LHCN-M2 (cell line): ENCODE measurements around the gene EYA2. TPM values are rescaled to one million over a fixed set of nuclear protein-coding genes. Genes with fewer than 3 reads are reported as not detected.
A peak's percentile ranks its signal among the peaks of the same experiment; 100 is the strongest.

Experiments
- DNase-seq: peaks from one replicate; pipeline ENCODE4 v3.0.0-alpha.2; 2012; ENCODE audit warnings: low read depth
- total RNA-seq: library from RNA; depleted of rRNA; stranded (reverse); fragments of >200 nt; gene quantifications from 2 replicates; pipeline ENCODE4 v1.2.3, GENCODE V29; 2014

The EYA2 gene
- total RNA-seq, 1 experiment from 2014 or later, result 0.11 TPM

DNA sequence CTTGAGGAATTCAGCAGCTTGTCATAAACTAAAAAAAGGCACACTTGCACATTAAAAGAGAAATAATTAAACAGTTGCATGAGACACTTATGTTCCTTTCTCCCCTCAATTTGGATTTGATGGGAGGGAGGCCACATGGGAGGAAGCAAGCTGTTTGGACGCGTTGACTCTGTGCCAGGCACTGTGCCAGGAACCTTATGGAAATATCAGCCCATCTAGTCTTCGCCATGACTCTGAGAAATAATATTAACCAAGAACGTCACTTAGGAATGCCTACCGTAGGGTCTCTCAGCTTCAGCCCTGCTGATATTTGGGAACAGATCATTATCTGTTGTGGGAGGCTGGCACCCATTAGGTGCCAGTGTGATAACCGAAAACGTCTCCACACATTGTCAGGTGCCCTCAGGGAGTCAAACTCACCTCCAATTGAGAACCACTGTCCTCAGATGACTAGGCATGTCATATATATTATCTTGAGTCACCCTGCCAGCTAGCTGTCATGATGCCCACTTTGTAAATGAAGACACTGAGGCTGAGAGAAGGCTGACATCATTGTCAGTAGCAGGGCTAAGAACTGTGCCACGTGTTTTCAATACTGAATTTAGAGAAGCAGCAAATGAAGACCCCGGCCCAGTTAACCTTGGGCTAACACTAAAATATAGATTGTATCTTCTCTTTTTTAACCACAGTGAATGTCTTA, 36.1 kb downstream of the EYA2 start:
- DNase-seq, result no peak

DNA sequence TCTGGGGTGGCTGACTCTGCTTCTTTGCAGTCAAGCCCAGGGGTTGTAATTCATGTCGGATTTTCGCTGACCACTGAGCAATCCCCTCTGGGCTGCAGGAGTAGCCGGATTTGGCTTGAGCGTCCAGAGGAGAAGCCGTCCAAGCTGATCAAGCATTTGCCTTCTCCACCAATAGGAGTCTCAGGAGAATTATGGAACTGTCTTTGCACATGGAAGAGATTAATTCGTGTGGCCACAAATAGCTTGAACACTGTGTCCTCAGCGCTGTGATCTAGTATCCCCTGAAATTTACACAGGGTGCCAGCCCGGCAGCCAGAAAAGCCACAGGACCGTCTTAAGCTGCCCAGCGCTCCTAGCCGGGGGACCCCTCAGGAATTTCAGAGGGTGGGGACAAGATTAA, 37.1 kb downstream of the EYA2 start:
- no peak for DNase-seq

DNA sequence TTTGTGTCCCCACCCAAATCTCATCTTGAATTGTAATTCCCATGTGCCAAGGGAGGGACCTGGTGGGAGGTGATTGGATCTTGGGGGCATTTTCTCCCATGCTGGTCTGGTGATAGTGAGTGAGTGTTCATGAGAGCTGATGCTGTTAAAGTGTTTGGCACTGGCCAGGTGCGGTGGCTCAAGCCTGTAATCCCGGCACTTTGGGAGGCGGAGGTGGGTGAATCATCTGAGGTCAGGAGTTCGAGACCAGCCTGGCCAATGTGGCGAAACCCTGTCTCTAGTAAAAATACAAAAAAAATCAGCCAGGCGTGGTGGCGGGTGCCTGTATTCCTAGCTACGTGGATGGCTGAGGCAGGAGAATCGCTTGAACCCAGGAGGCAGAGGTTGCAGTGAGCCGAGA, 37.8 kb downstream of the EYA2 start:
- peak; percentile 12 for DNase-seq

DNA sequence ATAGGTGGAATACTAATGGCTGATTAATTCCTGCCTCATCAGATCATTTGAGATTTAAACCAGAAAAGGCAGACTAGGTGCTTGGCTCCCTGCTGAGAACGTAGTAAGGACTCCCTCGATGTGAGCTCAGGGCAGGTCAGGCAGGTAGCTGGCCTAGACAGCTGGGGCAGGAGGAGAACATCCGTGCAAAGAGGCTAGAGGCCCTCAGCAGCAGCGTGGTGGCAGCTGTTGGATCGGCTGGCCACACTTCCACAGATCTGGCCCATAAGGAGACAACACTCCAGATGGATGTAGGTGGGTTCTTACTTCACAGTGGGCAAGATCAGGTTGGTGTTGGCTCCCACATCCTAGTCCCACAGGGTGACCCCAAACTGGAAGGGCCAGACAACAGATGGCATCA, 38.5 kb downstream of the EYA2 start:
- DNase-seq, result no peak

DNA sequence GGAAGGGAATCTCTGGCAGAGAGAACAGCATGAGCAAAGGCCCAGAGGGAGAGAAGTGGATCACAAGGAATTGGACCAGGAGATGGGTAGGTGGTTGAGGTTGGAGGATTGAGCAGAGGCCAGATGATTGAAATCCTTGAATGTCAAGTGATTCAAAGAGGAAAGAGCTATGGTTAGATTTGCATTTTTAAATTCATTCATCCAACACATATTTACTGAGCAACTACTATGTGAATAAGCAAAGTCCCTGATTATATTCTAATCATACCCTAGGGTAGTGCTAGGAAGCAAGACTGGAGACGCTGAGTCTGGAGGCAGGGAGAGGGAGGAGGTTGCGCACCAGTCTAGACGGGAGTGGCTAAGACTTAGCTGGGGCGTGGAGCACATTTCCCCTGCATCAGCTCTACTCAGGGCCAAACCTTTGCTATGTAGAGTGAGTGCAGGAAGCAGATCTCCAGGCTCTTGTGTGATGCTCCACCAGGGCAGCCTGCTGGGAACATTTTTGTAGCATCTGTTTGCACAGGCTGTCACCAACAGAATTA, 40.2 kb downstream of the EYA2 start:
- DNase-seq, result no peak

DNA sequence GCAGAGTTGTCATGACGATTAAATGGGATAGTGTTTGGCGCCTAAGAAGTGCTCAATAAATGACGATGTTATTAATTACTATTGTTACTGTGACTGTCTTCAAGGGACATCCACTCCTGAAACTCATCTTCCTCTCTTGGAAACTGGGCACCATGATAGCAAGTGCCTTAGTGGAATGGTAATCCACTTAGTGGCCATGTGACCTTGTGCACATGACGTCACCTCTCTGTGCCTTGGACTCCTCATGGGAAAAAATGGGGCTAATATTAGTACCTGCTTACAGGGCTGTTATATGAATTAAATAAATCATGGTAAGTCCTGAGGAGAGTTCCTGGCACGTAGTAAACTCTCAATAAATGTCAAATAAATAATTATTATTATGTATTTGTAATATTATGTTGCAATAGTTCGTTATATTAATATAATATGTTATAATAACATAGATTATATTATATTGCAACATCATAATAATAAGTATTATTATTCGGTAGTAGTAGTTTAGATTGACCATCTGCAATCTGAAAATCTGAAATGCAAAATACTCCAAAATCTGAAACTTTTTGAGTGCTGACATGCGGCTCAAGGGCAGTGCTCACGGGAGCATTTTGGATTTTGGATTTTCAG, 40.9 kb downstream of the EYA2 start:
- no peak for DNase-seq

DNA sequence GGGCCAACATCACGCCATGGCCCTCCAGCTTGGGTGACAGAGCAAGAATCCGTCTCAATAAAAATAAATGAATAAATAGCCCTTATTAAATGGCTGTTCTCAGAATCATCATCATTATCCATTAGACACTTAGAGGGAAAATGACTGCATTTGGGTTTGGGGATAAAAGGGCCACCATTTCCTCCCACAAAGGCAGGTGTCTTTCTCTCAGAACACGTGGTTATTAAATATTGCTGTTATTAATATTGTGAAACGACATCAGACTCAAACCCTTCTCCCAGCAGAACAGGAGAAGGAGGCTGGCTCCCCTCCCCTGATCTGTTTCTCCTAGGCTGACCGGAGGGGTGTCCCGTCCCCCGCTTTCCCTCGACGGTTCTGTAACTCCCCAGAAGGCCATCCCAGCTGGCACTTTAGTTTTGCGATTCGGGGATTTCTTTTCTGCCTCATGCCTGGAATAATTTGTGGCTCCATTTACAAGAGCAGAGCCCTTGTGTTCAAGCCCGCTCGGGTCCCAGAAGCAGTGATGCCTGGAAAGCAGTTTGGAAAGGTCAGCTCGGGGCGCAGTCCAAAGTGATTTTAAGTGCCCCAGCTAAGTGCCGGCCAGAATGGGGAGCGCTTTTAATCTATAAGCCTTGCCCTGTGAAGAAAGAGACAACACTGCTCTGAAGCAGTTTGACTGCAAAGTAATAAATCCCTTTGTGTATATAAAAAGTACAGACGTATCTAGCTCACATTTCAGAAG, 41.9 kb downstream of the EYA2 start:
- DNase-seq, result no peak

DNA sequence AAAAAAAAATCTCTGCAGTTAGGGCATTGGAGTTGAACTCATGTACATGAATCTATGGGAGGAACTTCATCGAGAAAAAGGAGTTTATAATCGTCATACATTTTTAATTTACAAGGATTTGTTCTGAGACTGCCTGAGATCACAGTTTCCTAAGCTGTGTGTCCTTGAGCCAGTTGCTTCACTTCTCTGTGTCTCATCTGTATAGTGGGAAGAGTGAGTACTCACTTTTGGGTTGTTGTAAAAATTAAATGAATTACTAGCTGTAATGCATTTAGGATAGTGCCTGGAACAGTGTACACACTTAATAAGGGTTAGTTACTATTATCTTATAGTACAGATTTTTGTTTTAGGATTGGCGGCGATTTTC, 42.5 kb downstream of the EYA2 start:
- DNase-seq, result no peak

DNA sequence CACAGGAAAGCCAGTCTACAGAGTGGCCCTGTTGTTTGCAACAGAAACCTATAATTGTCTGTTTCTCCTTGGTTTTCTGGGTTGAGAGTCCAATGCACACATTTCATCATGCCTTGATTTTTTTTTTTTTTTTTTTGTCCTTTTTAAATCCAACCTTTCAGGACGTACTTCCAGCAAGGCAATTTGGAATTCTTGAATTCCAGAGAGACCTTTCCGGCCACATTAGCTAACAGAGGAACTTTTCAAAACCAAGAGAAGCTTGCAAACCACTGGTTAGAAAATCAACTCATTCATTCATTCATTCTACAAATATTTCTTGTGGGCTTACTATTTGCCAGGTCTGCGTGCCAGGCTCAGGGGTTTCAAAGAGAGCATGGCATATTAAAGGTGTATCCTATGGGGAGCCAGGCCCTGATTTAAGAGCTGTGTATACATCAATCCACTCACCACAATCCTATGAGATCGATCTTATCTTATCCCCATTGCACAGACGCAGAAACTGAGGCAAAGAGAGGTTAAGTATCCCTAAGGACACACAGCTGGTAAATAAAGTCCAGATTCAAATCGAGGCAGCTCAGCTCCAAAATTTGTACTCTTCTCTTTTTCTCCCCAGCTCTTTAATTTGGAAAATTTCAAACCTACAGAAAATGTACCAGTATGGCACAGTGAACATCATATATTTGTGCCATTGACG, 43.0 kb downstream of the EYA2 start:
- DNase-seq, result no peak

DNA sequence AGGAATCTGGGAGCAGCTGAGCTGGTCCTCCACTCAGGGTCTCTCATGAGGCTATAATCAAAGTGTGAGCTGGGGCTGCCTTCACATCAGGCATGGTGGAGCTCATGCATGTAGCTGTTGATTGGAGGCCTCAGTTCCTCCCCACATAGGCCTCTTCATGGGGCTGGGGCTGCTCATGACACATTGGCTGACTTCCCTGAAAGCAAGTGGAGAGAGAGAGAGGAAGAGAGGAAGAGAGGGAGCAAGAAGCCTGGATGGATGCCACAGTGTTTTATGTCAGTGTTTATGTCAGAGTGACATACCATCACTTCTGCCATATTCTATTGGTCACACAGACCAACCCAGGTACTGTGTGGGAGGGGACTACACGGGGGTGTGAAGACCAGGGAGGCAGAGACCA, 43.8 kb downstream of the EYA2 start:
- DNase-seq, result no peak

DNA sequence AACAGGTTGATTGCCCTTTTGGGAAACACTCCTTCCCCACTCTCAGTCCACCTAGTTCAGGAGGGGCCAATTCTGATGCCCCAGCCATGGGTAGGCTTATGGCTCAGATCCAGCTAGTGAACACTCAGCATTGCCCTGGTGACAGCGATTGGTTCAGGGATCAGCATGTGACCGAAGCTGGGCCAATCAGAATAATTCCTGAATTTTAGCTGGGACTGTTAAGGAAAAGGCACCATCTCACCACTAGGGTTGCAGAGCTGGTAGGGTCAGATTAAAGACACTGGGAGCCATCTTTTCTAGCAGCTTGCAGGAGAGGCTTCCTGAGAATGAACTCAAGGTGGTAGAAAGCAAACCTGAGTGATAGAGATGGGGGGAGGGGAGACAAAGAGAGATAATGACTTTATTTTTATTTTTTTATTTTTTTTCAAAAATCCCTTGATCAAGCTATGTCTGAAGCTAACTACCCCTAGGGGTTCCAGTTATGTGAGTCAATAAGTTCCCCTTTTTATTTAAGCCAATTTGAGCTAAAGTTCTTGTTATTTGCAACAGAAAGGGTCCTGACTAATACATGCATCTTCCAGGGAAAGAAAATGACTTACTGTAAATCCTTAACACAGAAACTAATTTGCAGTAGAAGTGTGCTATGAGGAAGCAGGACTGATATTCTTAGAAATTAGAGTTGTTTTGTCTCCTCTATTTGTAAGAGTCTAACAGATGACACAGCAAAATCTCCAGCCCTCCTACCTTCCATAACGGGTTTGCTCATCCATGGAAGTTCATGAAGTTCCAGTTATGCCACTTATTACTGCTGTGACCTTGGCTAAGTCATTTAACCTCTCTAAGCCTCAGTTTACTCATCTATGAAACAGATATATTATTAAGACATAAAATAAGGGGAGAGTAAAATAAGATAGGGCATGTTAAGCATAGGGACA, 44.7 kb downstream of the EYA2 start:
- DNase-seq, result peak; percentile 22

DNA sequence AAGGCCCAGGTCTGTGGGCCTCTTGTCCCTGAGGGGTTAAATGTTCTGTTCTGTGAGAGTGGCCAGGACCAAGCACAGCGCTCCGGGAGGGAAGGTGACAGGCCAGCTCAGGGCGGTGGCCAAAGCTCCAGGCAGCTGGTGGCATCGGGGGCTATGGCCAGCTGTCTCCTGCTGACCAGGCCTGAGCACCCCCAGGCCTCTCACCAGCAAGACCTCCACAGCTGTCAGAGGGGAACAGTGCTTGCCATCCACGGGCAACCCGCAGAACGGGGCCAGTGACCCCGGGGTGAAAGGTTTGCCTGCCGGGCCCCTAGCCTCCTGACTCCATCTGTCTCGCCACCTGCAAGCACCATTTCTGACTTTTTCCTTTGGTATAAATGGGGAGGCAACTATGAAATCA, 46.0 kb downstream of the EYA2 start:
- no peak for DNase-seq

DNA sequence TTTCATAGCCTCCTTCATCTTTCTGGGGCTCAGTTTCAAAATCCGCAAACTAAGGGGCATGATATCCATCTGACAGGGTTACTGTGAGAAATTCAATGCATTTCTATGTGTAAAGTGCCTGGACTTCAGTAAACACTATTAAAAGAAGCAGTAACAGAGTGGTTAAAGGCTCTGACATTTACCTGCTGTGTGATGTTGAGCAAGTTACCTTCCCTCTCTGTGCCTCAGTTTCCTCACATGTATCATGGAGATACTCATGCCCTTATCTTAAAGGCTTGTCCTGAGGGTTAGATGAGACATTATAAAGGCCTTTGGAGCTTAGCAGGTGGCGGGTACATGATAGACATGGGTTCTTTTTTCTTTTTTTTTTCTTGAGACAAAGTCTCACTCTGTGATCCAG, 46.8 kb downstream of the EYA2 start:
- DNase-seq, result no peak

DNA sequence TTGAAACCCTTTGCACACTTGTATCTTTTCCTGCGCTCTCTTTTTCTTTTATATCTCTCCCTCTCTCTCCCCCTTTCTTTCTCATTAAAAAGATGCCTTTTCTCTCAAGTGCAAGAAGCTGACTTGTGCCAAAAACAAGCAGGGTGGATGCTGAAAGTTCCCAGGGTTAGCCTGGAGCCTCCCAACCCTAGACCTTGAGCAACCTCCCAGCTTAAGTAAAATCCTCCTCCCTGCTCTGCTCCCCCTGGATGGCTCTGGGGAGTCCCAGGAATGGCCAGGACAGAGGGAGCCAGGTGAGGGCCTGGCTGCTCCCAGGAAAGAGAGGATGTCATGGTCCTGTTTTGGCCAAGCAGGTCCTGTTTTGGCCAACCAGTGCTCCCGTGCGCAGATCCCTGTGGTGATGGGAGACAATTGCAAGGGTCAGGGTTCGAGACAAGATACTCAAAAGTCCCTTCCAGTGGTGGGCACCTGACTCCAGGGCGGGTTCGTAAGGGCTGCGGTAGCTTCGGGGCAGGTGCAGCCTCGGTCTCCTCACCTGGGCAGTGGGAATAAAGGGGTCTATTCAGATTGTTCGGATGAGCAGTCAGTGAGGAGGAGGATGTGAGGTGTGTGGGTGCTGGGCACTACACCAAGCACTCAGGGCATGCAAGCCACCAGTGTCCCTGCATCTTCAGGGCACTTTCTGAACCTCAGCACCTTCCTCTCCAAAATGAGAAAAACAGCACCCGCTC, 49.4 kb downstream of the EYA2 start:
- DNase-seq, result no peak

DNA sequence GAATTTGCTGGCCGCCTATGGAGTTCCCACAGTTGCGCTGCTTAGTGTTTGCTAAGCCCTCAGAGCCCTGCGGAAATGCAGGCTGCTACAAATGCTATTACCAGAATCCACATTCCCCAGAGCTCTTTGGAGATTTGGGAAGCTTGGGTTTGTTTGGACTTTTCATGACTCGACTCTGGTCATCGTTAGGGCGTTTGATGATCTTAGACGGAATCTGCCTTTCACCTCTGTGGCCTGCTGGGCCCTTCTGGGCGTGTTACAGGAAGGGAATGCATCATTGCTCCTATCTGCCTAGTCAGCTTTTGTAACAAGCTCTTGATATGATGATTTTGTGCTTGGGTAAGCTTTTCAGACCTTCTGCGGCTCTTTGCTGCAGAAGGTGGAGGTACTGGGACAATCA, 50.8 kb downstream of the EYA2 start:
- DNase-seq, result no peak

DNA sequence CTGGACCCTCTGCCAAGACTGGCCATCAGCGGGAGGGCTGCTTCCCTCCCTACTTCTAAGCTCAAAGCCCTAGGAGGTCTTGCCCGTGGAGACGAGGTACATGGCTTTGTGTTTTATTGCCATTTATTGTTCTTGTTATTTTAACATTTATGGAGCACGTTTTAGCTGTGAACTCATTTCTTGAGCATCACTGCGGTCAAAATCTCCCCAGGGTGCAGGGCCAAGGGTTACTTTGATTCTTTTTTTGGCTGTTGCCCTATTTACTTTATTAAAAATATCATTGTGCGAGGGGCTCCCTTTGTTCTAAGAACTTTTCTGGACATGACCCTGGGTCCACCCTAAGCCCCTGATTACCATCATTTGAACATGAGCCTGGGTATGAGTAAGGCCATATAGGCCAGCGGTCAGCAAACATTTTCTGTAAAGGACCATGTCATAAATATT, 51.6 kb downstream of the EYA2 start:
- DNase-seq, result no peak

DNA sequence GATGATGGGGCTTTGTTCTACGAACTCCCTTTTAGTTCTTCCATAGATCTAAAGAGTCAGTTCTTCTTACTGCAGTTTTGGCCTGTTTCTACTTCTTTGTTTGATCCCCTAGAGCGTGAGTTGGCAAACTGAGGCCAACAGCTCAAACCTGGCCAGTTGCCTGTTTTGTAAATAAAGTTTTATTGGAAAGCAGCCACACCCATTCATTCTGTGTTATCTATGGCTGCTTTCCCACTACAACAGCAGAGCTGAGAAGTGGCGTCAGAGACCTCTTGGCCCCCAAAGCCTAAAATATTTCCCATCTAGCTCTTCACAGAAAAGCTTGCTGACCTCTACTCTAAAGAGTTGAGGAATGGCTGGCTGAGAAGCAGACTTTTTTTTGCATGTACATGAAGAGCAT, 52.2 kb downstream of the EYA2 start:
- DNase-seq, result no peak

DNA sequence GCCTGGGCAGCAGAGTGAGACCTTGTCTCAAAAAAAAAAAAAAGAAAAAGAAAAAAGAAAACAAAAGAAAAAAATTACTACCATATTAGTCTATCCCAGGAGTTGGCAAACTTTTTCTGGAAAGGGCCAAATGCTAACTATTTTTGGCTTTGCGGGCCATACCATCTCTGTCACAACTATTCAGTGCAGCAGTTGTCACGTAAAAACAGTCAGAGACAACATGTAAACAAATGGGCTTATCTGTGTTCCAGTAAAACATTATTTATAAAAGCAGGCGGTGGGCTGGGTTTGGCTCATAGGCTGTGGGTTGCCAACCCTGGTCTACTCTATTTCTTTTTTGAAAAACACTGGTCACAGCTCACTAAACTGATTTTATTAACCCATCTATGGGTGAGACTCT, 53.4 kb downstream of the EYA2 start:
- DNase-seq, result no peak

DNA sequence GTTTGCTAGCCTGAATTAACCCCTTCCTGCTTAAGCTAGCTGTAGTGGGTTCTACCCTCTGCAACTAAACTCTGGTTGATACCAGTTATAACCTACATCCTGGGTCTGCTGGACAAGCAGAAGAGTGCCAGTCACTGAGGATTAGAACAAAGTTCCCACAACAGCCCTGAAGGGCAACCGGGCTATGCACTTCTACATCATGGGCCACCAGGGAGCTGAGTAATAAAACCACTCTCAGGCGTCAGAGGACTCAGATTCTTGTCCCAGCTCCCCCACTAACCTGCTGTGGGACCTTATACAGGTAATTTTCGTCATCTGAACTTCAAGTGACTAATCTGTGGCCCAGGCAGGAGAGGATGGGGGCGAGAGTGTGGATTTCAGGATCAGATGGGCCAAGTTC, 56.8 kb downstream of the EYA2 start:
- DNase-seq, result peak; percentile 68

DNA sequence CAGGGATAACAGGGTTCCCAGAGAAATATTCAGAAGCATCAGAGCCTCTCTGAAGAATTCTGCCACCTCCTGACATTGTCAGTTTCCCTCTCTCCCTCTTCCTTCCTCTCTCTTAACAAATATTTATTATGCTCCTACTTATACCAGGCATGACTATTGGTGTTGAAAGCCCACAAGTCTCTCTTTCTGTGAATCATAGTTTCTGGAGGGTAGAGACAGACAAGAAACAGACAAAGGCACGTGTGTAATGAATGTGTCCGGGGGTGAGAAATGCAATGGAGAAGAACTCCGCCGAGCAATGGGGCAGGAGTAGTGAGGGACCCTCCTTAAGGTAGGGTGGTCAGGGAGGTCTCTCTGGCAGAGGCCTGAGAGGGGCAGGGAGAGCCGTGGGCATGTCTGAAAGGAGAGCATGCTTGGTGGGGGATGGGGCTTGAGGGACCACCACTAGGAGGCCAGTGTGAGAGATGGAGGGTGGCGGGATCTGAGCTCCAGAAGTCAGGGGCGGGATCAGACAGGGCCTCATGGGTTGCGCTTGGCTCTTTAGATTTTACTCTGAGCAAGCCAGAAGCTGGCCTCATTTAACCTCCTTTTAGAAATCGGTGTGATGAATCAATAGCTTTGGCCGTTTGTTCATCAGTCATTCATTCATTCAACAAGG, 57.3 kb downstream of the EYA2 start:
- DNase-seq, result peak; percentile 46
